ENCODE results near the gene GPR153. TPM values are rescaled to one million over a fixed set of nuclear protein-coding genes. Genes with fewer than 3 reads are reported as not detected.
"Not testable (repeated sequence)": the region's sequence is repeated elsewhere in the genome, so short reads cannot be mapped to it uniquely, and the experiment has no call there.

GPR153 gene
- total RNA-seq, 6 experiments from 2014 or later: 1.5 to 34.6 (median 6.6) TPM

GRCh38 chr1:6222636-6223035 is 38.3 kb downstream of the GPR153 start:
- Histone ChIP-seq H3K4me1 (no peaks in the 10 kb centered on the region), H3K27me3 (no peaks in the 10 kb centered on the region), H3K27ac (no peak overlapping the region), H3K36me3 (peaks cover 0 to 33% (median 7%) of the 10 kb centered on the region in 4 donors), H3K4me3 (no peak overlapping the region), H3K9me3 (no peaks in the 10 kb centered on the region)
- DNase-seq (peak in 1 of 3 donors; percentile 29), ATAC-seq (peak in 3 of 4 donors; percentile 17 to 41 (median 39))
- 54% methylated on average over 2 of the region's 6 CpGs for WGBS (ENCODE audit: insufficient coverage, low coverage, low lambda C conversion rate, missing lambda C conversion rate)
- intact Hi-C loops (cut with DNase I): no loop called here
- TF ChIP-seq, protein P1, sequence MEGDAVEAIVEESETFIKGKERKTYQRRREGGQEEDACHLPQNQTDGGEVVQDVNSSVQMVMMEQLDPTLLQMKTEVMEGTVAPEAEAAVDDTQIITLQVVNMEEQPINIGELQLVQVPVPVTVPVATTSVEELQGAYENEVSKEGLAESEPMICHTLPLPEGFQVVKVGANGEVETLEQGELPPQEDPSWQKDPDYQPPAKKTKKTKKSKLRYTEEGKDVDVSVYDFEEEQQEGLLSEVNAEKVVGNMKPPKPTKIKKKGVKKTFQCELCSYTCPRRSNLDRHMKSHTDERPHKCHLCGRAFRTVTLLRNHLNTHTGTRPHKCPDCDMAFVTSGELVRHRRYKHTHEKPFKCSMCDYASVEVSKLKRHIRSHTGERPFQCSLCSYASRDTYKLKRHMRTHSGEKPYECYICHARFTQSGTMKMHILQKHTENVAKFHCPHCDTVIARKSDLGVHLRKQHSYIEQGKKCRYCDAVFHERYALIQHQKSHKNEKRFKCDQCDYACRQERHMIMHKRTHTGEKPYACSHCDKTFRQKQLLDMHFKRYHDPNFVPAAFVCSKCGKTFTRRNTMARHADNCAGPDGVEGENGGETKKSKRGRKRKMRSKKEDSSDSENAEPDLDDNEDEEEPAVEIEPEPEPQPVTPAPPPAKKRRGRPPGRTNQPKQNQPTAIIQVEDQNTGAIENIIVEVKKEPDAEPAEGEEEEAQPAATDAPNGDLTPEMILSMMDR (IDR thresholded peaks at IDR 0.05): no peak
- TF ChIP-seq POLR2A (IDR thresholded peaks at IDR 0.05): no peak

GRCh38 chr1:6221210-6221784 is 39.6 kb downstream of the GPR153 start:
- TF ChIP-seq, protein P1 (IDR thresholded peaks at IDR 0.05): no peak
- no peak for TF ChIP-seq POLR2A (IDR thresholded peaks at IDR 0.05)
- H3K9me3 ChIP-seq: no peaks in the 10 kb centered on the region
- intact Hi-C loops (cut with DNase I): no loop called here
- peaks cover 0 to 21% (median 5%) of the 10 kb centered on the region in 4 donors for H3K36me3 ChIP-seq
- H3K4me3 ChIP-seq: no peak overlapping the region
- no peak for ATAC-seq
- H3K4me1 ChIP-seq: no peaks in the 10 kb centered on the region
- H3K27me3 ChIP-seq: no peaks in the 10 kb centered on the region
- WGBS (ENCODE audit: insufficient coverage, low coverage, low lambda C conversion rate, missing lambda C conversion rate): 91% methylated on average over 2 of the region's 12 CpGs
- H3K27ac ChIP-seq: no peak overlapping the region
- DNase-seq: no peak

DNA sequence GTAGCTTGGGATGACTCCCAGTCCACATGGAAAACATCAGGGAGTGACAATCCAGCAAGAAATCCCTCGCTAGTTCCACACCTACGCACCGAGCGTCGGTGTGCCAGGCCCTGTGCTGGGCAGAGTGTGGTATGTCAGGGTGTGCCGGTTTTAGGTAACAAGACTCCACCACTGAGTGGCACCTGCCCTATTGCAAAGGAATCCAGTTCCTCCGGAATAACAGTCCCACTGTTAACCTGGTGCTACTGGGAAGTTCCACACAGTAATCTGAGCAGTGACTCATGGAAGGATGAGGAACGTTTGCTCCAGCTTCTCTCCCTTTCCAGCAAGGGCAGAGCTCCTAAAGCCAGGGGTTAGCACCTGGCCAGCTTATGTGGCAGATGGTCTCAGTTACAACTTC is 40.7 kb downstream of the GPR153 start:
- Histone ChIP-seq H3K4me3 (no peak overlapping the region), H3K27ac (no peak overlapping the region), H3K27me3 (no peaks in the 10 kb centered on the region), H3K9me3 (no peaks in the 10 kb centered on the region), H3K4me1 (no peaks in the 10 kb centered on the region), H3K36me3 (peaks cover 0 to 20% (median 5%) of the 10 kb centered on the region in 4 donors)
- TF ChIP-seq POLR2A (IDR thresholded peaks at IDR 0.05): no peak
- TF ChIP-seq, protein P1 (IDR thresholded peaks at IDR 0.05): no peak
- ATAC-seq: no peak
- WGBS (ENCODE audit: insufficient coverage, low coverage, low lambda C conversion rate, missing lambda C conversion rate): 100% methylated on average over 3 of the region's 8 CpGs
- DNase-seq: no peak
- intact Hi-C loops (cut with DNase I): no loop called here

- H3K9me3 ChIP-seq; H3K4me1 ChIP-seq; H3K27me3 ChIP-seq; H3K4me3 ChIP-seq; H3K27ac ChIP-seq; DNase-seq; ATAC-seq; intact Hi-C loops (cut with DNase I): not testable (repeated sequence)
- H3K36me3 ChIP-seq: peaks cover 0 to 14% (median 4%) of the 10 kb centered on the region in 4 donors
- 85% methylated on average over 5 of the region's 11 CpGs for WGBS (ENCODE audit: insufficient coverage, low coverage, low lambda C conversion rate, missing lambda C conversion rate)
These were observed 41.3 kb downstream of the GPR153 start for GRCh38 chr1:6219641-6220040.

GRCh38 chr1:6218375-6219164 is 42.3 kb downstream of the GPR153 start:
- WGBS (ENCODE audit: insufficient coverage, low coverage, low lambda C conversion rate, missing lambda C conversion rate): 90% methylated on average over 8 of the region's 16 CpGs
- no peak for DNase-seq

More at GRCh38 chr1:6218375-6219164, 42.3 kb downstream of the GPR153 start:
- no peak for ATAC-seq
- TF ChIP-seq, protein P1 (IDR thresholded peaks at IDR 0.05): no peak
- no peak for TF ChIP-seq POLR2A (IDR thresholded peaks at IDR 0.05)
- no peak overlapping the region for H3K27ac ChIP-seq
- intact Hi-C loops (cut with DNase I): no loop called here
- peaks cover 0 to 3% (median 0%) of the 10 kb centered on the region in 4 donors for H3K36me3 ChIP-seq
- H3K4me3 ChIP-seq: no peak overlapping the region
- H3K9me3 ChIP-seq: no peaks in the 10 kb centered on the region
- H3K27me3 ChIP-seq: no peaks in the 10 kb centered on the region
- H3K4me1 ChIP-seq: no peaks in the 10 kb centered on the region
